Right lobe of liver (tissue), 4 donors: Measurements from ENCODE around the gene PIK3R3.

Experiments used
- CTCF ChIP-seq, 4 donors: fragments of 200-600 bp in 3 of 4; fragments of 450-650 bp in 1 of 4; IDR thresholded peaks; one replicate each; pipeline versions ENCODE4 v1.5.1 to v1.8.0; 2016 to 2022; ENCODE audit warnings: antibody characterized with exemption in 4 of 4, mild to moderate bottlenecking in 2 of 4
- POLR2A ChIP-seq: fragments of 450-650 bp; IDR thresholded peaks from one replicate; pipeline ENCODE4 v1.6.1; 2017; ENCODE audit warnings: antibody characterized with exemption, mild to moderate bottlenecking
- donor health status: DM: no; HTN: no; CAD: no.
- donor health status: DM: no; HTN: no; CAD: no.
- donor health status: DM: no; HTN: yes; CAD: no.

GRCh38 chr1:46130606-46131005, 1.8 kb downstream of the PIK3R3 start:
- TF ChIP-seq CTCF (IDR thresholded peaks at IDR 0.05) (no peak), POLR2A (no peak)
